ENCODE results near the gene SPATS1.
A peak's percentile ranks its signal among the peaks of the same experiment; 100 is the strongest.

SPATS1 gene

GRCh38 chr6:44333273-44333919 lies 9.1 kb upstream of the SPATS1 start:
- no peaks in the 10 kb centered on the region for H3K36me3 ChIP-seq (ENCODE audit: control insufficient read depth, insufficient read depth, low read length)
- no peak overlapping the region for H3K4me3 ChIP-seq (replicated peaks; ENCODE audit: low read depth, low read length)
- DNase-seq (ENCODE audit: extremely low read depth, insufficient read length) = no peak
- H3K27me3 ChIP-seq (replicated peaks; ENCODE audit: control insufficient read depth, insufficient read depth, low read length) = no peaks in the 10 kb centered on the region; the same call in 1 of the 2 replicates
- no peak for TF ChIP-seq CTCF (IDR thresholded peaks at IDR 0.05; ENCODE audit: insufficient read depth, low read length, poor library complexity, severe bottlenecking)

GRCh38 chr6:44333942-44334341 lies 8.5 kb upstream of the SPATS1 start:
- DNase-seq (ENCODE audit: extremely low read depth, insufficient read length) = no peak
- Histone ChIP-seq H3K4me3 (replicated peaks; ENCODE audit: low read depth, low read length) (no peak overlapping the region), H3K27me3 (replicated peaks; ENCODE audit: control insufficient read depth, insufficient read depth, low read length) (no peaks in the 10 kb centered on the region; the same call in 1 of the 2 replicates), H3K36me3 (ENCODE audit: control insufficient read depth, insufficient read depth, low read length) (no peaks in the 10 kb centered on the region)
- no peak for TF ChIP-seq CTCF (IDR thresholded peaks at IDR 0.05; ENCODE audit: insufficient read depth, low read length, poor library complexity, severe bottlenecking)

- Histone ChIP-seq H3K27me3 (replicated peaks; ENCODE audit: control insufficient read depth, insufficient read depth, low read length) (no peaks in the 10 kb centered on the region; the same call in 1 of the 2 replicates), H3K36me3 (ENCODE audit: control insufficient read depth, insufficient read depth, low read length) (no peaks in the 10 kb centered on the region), H3K4me3 (replicated peaks; ENCODE audit: low read depth, low read length) (no peak overlapping the region)
- no peak for TF ChIP-seq CTCF (IDR thresholded peaks at IDR 0.05; ENCODE audit: insufficient read depth, low read length, poor library complexity, severe bottlenecking)
- no peak for DNase-seq (ENCODE audit: extremely low read depth, insufficient read length)
Measured at GRCh38 chr6:44335631-44336030, 6.8 kb upstream of the SPATS1 start.

- Histone ChIP-seq H3K27me3 (replicated peaks; ENCODE audit: control insufficient read depth, insufficient read depth, low read length) (no peaks in the 10 kb centered on the region; the same call in none of the 2 replicates), H3K36me3 (ENCODE audit: control insufficient read depth, insufficient read depth, low read length) (no peaks in the 10 kb centered on the region), H3K4me3 (replicated peaks; ENCODE audit: low read depth, low read length) (no peak overlapping the region)
- peak; percentile 65 for TF ChIP-seq CTCF (IDR thresholded peaks at IDR 0.05; ENCODE audit: insufficient read depth, low read length, poor library complexity, severe bottlenecking)
- DNase-seq (ENCODE audit: extremely low read depth, insufficient read length) = peak; percentile 20
Measured at GRCh38 chr6:44338228-44339122, 4.0 kb upstream of the SPATS1 start.

- Histone ChIP-seq H3K4me3 (replicated peaks; ENCODE audit: low read depth, low read length) (no peak overlapping the region), H3K36me3 (ENCODE audit: control insufficient read depth, insufficient read depth, low read length) (no peaks in the 10 kb centered on the region), H3K27me3 (replicated peaks; ENCODE audit: control insufficient read depth, insufficient read depth, low read length) (no peaks in the 10 kb centered on the region; the same call in none of the 2 replicates)
- no peak for DNase-seq (ENCODE audit: extremely low read depth, insufficient read length)
- TF ChIP-seq CTCF (IDR thresholded peaks at IDR 0.05; ENCODE audit: insufficient read depth, low read length, poor library complexity, severe bottlenecking) = no peak
Measured at GRCh38 chr6:44339301-44339700, 3.1 kb upstream of the SPATS1 start.

Measured in GM06990 (cell line).